Breast epithelium (tissue), 4 donors: ENCODE data around the gene VSIG4. TPM values are rescaled to one million over a fixed set of nuclear protein-coding genes. Genes with fewer than 3 reads are reported as not detected.
"Not testable (repeated sequence)": the region's sequence is repeated elsewhere in the genome, so short reads cannot be mapped to it uniquely, and the experiment has no call there.

ENCODE experiments used
- DNase-seq, 2 donors: peaks; one replicate each; pipeline ENCODE4 v3.0.0-alpha.2; 2019; ENCODE audit warnings: low spot score in 2 of 2
- H3K27ac ChIP-seq, 2 donors: fragments of 200-600 bp; sonication (generic) in 1 of 2; one replicate each; pipeline ENCODE4 v1.5.1; 2016 to 2019; ENCODE audit warnings: mild to moderate bottlenecking in 1 of 2
- H3K27me3 ChIP-seq, 2 donors: fragments of 200-600 bp; sonication (generic) in 1 of 2; one replicate each; pipeline versions ENCODE4 v1.5.1 to v1.6.0; 2017 to 2019; ENCODE audit warnings: control low read depth in 1 of 2, mild to moderate bottlenecking in 1 of 2
- H3K36me3 ChIP-seq: fragments of 200-600 bp; one replicate; pipeline ENCODE4 v1.5.1; 2019
- H3K4me1 ChIP-seq, 2 donors: fragments of 200-600 bp; sonication (generic); one replicate each; pipeline ENCODE4 v1.5.1; 2016 to 2019; ENCODE audit warnings: control low read depth in 1 of 2
- H3K4me3 ChIP-seq, 3 donors: fragments of 200-600 bp; sonication (generic); 1 replicate in 2 of 3; 2 replicates in 1 of 3; pipeline ENCODE4 v1.5.1; 2016 to 2019; ENCODE audit warnings: mild to moderate bottlenecking in 3 of 3, moderate library complexity in 2 of 3
- H3K9me3 ChIP-seq, 2 donors: fragments of 200-600 bp; sonication (generic) in 1 of 2; one replicate each; pipeline ENCODE4 v1.5.1; 2016 to 2019; ENCODE audit warnings: control low read depth in 1 of 2
- POLR2A ChIP-seq: fragments of 450-650 bp; IDR thresholded peaks from one replicate; pipeline ENCODE4 v1.6.1; 2016; ENCODE audit warnings: antibody characterized with exemption, mild to moderate bottlenecking, moderate library complexity
- POLR2AphosphoS5 ChIP-seq, 3 donors: sonication (generic); formaldehyde crosslinking; IDR thresholded peaks; one replicate each; pipeline ENCODE4 v1.6.1; 2017; ENCODE audit warnings: antibody characterized with exemption in 3 of 3
- intact Hi-C: fragments of 100-400 bp; cut with DNase I; formaldehyde crosslinking; loops from one replicate; pipeline ENCODE4 v1.15.1; 2023; ENCODE audit warnings: low total_unique reads
- total RNA-seq, 3 donors: library from RNA; depleted of rRNA; stranded (reverse); fragments of >200 nt; gene quantifications; one replicate each; pipeline ENCODE4 v1.1.0, GENCODE V29; 2016
- TF ChIP-seq, protein P1 (sequence below), 3 donors: fragments of 450-650 bp; IDR thresholded peaks; one replicate each; pipeline ENCODE4 v1.5.1; 2016 to 2017; ENCODE audit warnings: antibody characterized with exemption in 3 of 3, mild to moderate bottlenecking in 3 of 3, moderate library complexity in 3 of 3

VSIG4 gene
- total RNA-seq, 3 donors from 2014 or later = 63.3 to 512 (median 90.0) TPM

DNA sequence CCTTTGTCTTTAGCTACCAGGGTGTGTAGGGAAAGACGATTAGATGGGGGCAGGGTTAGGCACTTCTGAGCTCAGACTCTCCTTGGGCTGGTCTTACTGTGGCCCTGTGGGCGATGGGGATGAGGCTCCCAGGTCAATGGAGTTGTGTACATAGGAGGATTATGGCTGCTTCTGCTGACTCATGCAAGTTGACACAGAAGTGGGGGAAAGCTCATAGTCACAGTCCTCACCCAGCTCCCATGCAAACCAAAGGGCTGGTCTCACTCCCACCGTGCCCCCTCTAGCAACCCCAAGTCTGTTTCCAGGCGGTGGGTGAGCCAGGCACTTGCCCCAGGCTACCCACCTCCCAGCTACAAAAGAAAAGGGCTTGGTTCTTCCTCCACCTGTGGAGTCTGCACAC lies 24.4 kb upstream of the VSIG4 start:
- H3K4me1 ChIP-seq = no peaks in the 10 kb centered on the region
- peaks cover 0 to 19% of the 10 kb centered on the region in 2 donors for H3K27me3 ChIP-seq
- no peak overlapping the region for H3K27ac ChIP-seq
- TF ChIP-seq POLR2AphosphoS5 (IDR thresholded peaks at IDR 0.05) (no peak), POLR2A (no peak)
- TF ChIP-seq, protein P1, sequence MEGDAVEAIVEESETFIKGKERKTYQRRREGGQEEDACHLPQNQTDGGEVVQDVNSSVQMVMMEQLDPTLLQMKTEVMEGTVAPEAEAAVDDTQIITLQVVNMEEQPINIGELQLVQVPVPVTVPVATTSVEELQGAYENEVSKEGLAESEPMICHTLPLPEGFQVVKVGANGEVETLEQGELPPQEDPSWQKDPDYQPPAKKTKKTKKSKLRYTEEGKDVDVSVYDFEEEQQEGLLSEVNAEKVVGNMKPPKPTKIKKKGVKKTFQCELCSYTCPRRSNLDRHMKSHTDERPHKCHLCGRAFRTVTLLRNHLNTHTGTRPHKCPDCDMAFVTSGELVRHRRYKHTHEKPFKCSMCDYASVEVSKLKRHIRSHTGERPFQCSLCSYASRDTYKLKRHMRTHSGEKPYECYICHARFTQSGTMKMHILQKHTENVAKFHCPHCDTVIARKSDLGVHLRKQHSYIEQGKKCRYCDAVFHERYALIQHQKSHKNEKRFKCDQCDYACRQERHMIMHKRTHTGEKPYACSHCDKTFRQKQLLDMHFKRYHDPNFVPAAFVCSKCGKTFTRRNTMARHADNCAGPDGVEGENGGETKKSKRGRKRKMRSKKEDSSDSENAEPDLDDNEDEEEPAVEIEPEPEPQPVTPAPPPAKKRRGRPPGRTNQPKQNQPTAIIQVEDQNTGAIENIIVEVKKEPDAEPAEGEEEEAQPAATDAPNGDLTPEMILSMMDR (IDR thresholded peaks at IDR 0.05) = no peak
- no peak overlapping the region for H3K4me3 ChIP-seq
- DNase-seq = no peak
- H3K9me3 ChIP-seq = no peaks in the 10 kb centered on the region
- no peaks in the 10 kb centered on the region for H3K36me3 ChIP-seq
- intact Hi-C loops = no loop called here

DNA sequence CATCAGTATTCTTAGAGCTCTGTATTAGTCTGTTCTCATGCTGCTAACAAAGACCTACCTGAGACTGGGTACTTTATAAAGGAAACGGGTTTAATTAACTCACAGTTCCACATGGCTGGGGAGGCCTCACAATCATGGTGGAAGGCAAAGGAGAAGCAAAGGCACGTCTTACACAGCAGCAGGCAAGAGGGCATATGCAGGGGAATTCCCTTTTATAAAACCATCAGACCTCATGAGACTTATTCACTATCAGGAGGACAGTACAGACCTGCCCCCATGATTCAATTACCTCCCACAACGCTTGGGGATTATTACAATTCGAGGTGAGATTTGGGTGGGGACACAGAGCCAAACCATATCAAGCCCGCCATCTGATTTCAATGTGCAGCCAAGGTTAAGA lies 17.1 kb upstream of the VSIG4 start:
- H3K36me3 ChIP-seq, H3K4me1 ChIP-seq, H3K4me3 ChIP-seq, H3K27ac ChIP-seq, DNase-seq, intact Hi-C loops, H3K9me3 ChIP-seq: not testable (repeated sequence)
- peaks cover 0 to 18% of the 10 kb centered on the region in 2 donors for H3K27me3 ChIP-seq

DNA sequence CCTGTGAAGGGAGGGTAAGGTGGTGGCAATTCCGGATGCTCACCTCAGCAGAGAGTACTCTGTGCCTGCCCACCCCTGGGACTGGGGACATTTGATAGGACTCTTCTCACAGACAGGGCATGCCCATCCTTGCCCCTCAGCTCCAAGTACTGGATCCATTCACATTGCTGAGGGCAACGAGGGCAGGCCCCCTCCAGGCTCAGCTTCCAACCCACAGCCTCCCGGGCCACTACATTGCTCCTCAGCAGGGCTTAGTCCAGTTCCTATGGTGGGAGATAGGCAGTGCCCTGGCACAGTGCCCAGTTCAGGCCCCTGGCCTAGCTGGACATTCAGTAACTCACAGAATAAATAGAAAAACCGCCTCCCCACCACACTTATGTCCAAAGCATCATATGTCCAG lies 15.1 kb upstream of the VSIG4 start:
- no peak for TF ChIP-seq POLR2AphosphoS5 (IDR thresholded peaks at IDR 0.05)
- TF ChIP-seq, protein P1 (IDR thresholded peaks at IDR 0.05) = no peak
- no peak for TF ChIP-seq POLR2A
- no peak overlapping the region for H3K27ac ChIP-seq
- DNase-seq = no peak
- peaks cover 0 to 18% of the 10 kb centered on the region in 2 donors for H3K27me3 ChIP-seq
- intact Hi-C loops = loop anchor here (5.0 kb wide), 1 partner anchor 608 kb away; no protein-coding TSS in a partner anchor
- H3K9me3 ChIP-seq = peaks cover 0 to 4% of the 10 kb centered on the region in 2 donors
- no peak overlapping the region for H3K4me3 ChIP-seq
- H3K36me3 ChIP-seq = no peaks in the 10 kb centered on the region
- H3K4me1 ChIP-seq = no peaks in the 10 kb centered on the region

DNA sequence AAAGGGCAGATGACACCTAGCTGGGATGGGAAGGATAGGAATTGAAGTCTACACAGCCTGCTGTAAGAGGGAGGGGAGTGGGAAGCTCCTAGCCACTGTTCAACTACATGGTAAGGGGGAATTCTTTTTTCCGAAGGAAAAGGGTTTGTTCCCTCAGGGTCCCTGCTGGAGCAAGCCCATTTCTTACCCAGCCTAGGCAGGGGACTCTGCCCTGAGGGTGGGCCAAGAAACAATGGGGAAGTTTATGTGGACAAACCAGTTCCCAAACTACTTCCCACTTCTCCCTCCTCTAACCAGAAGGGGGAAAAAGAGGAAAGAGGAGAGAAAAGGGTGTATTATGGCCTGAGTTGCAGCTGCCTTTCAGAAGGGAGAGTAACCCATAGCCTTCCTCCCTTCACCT lies 13.5 kb upstream of the VSIG4 start:
- no peak for DNase-seq
- TF ChIP-seq POLR2AphosphoS5 (IDR thresholded peaks at IDR 0.05) (no peak), POLR2A (no peak)
- TF ChIP-seq, protein P1 (IDR thresholded peaks at IDR 0.05) = no peak
- no peaks in the 10 kb centered on the region for H3K36me3 ChIP-seq
- peaks cover 0 to 4% of the 10 kb centered on the region in 2 donors for H3K9me3 ChIP-seq
- H3K4me1 ChIP-seq = no peaks in the 10 kb centered on the region
- peaks cover 0 to 18% of the 10 kb centered on the region in 2 donors for H3K27me3 ChIP-seq
- H3K27ac ChIP-seq = no peak overlapping the region
- H3K4me3 ChIP-seq = no peak overlapping the region
- intact Hi-C loops = loop anchor here (5.0 kb wide), 1 partner anchor 606 kb away; no protein-coding TSS in a partner anchor

DNA sequence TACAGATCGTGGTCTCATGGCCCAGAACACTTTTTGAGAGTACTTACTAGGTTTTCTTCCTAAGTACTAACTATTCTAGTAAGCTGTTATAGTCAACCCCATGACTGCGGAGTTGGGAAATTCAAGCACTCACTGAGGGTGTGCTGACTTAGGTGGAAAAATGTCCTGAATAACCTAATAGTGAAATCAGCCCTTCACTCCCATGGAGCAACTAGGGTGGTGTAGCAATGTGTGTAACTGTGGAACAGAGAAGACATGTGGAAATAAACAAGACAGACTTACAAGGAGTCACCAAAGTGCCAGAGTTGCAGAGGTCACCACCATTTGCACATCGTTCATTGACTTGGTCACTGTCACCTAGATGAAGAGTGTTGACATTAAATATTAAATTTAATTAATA lies 12.1 kb upstream of the VSIG4 start:
- no peak for TF ChIP-seq POLR2A
- TF ChIP-seq, protein P1 (IDR thresholded peaks at IDR 0.05) = no peak
- TF ChIP-seq POLR2AphosphoS5 (IDR thresholded peaks at IDR 0.05) = no peak
- Histone ChIP-seq H3K4me1 (no peaks in the 10 kb centered on the region), H3K4me3 (no peak overlapping the region), H3K36me3 (no peaks in the 10 kb centered on the region), H3K27me3 (peaks cover 0 to 18% of the 10 kb centered on the region in 2 donors), H3K27ac (no peak overlapping the region), H3K9me3 (peaks cover 0 to 4% of the 10 kb centered on the region in 2 donors)
- intact Hi-C loops = loop anchor here (5.0 kb wide), 1 partner anchor 605 kb away; no protein-coding TSS in a partner anchor
- DNase-seq = no peak

DNA sequence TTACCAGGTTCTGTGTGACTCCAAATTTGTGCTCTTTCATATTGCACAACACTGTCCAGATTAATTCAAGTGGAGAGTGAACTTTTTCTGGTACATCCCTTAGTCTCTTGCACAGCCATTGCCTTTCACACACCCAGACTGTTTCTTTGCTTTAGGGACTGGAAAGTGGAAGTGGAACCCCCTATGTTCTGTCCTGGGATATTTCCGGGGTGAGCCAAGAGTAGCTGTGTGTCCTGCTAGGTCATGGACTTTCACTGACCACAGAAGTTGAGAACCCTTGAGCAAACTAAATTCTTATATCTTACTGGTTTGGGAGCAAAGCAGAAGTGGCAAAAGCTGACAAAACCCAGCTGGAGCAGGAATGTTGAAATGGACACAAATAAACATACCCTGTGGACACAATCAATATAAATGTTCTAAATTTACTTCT lies 10.3 kb upstream of the VSIG4 start:
- no peaks in the 10 kb centered on the region for H3K36me3 ChIP-seq
- DNase-seq = peak in 1 of 2 donors; percentile 20
- H3K9me3 ChIP-seq = no peaks in the 10 kb centered on the region
- intact Hi-C loops = loop anchor here (5.0 kb wide), 1 partner anchor 603 kb away; no protein-coding TSS in a partner anchor
- no peak overlapping the region for H3K4me3 ChIP-seq
- no peaks in the 10 kb centered on the region for H3K4me1 ChIP-seq
- no peak overlapping the region for H3K27ac ChIP-seq
- peaks cover 0 to 31% of the 10 kb centered on the region in 2 donors for H3K27me3 ChIP-seq
- peak in 1 of 3 donors; percentile 19 for TF ChIP-seq POLR2AphosphoS5 (IDR thresholded peaks at IDR 0.05)
- TF ChIP-seq, protein P1 (IDR thresholded peaks at IDR 0.05) = no peak
